Endothelial cell of umbilical vein (primary cell): ENCODE measurements around the gene ZCCHC12. TPM values are rescaled to one million over a fixed set of nuclear protein-coding genes. Genes with fewer than 3 reads are reported as not detected.

Source experiments
- BruUV-seq: library from RNA; stranded (reverse); fragments of 400-500 nt; replicated peaks from 2 replicates; lab custom pipeline; 2021; lab: Mats Ljungman, UMichigan
- CTCF ChIA-PET: fragments of 300-600, 350-600 bp; sonication (Branson Sonifier 250); formaldehyde crosslinking; loops from one replicate; lab custom pipeline; 2021; ENCODE audit warnings: antibody characterized with exemption, inconsistent platforms; lab: Charles Lee
- POLR2A ChIA-PET: fragments of 300-600, 350-600 bp; sonication (Branson Sonifier 250); formaldehyde crosslinking; loops from one replicate; lab custom pipeline; 2021; ENCODE audit warnings: antibody characterized with exemption, inconsistent platforms; lab: Charles Lee
- DNase-seq: peaks from one replicate; pipeline ENCODE4 v3.0.0-alpha.2; 2011; ENCODE audit warnings: low read depth, low spot score
- FAIRE-seq: peaks from 2 replicates; lab custom pipeline; 2011; peaks lifted over from hg19 to GRCh38; lab: Jason Lieb, UNC
- H2AFZ ChIP-seq: 2 replicates; pipeline ENCODE4 v1.6.0; 2012; ENCODE audit warnings: low read depth, low read length, control low read depth, inconsistent platforms
- H3K27ac ChIP-seq: 2 replicates; pipeline ENCODE4 v1.5.1; 2011; ENCODE audit warnings: low read depth, mild to moderate bottlenecking, control low read depth, low read length, moderate library complexity; ENCODE audit not compliant: insufficient read depth
- H3K27me3 ChIP-seq, 2 experiments: 2 replicates each; pipeline versions ENCODE4 v1.6.0 to v1.6.1; 2011; ENCODE audit warnings: low read length in 2 of 2, mixed read lengths in 1 of 2; ENCODE audit not compliant: control insufficient read depth in 2 of 2, insufficient read depth in 2 of 2
- H3K36me3 ChIP-seq, 2 experiments: 2 replicates in 1 of 2; 3 replicates in 1 of 2; pipeline ENCODE4 v1.5.1; 2011; ENCODE audit warnings: low read length in 2 of 2, mild to moderate bottlenecking in 1 of 2, moderate library complexity in 1 of 2; ENCODE audit not compliant: control insufficient read depth in 2 of 2, insufficient read depth in 2 of 2; ENCODE audit errors: extremely low read depth in 1 of 2
- H3K4me1 ChIP-seq: 3 replicates; pipeline ENCODE4 v1.5.1; 2011; ENCODE audit warnings: mild to moderate bottlenecking, low read length; ENCODE audit not compliant: control insufficient read depth, insufficient read depth; ENCODE audit errors: extremely low read depth
- H3K4me2 ChIP-seq: 2 replicates; pipeline ENCODE4 v1.6.1; 2011; ENCODE audit warnings: low read length, control low read depth, mixed read lengths; ENCODE audit not compliant: insufficient read depth
- H3K4me3 ChIP-seq, 3 experiments: fragments of 200-600 bp in 1 of 3; sonication (generic), shearing (Covaris generic) in 1 of 3; replicated peaks in 1 of 3; 2 replicates each; pipeline ENCODE4 v1.5.1; 2011 to 2016; ENCODE audit warnings: control low read depth in 3 of 3, low read length in 3 of 3, mild to moderate bottlenecking in 2 of 3, inconsistent platforms in 1 of 3, low read depth in 1 of 3, moderate library complexity in 1 of 3; ENCODE audit not compliant: insufficient read depth in 1 of 3
- H3K79me2 ChIP-seq: 2 replicates; pipeline ENCODE4 v1.6.0; 2012; ENCODE audit warnings: low read length, inconsistent platforms; ENCODE audit not compliant: control insufficient read depth, insufficient read depth
- H3K9ac ChIP-seq: replicated peaks from 2 replicates; pipeline ENCODE3; 2011; ENCODE audit warnings: low read length, control low read depth; ENCODE audit not compliant: insufficient read depth; ENCODE audit errors: extremely low read depth
- H3K9me1 ChIP-seq: replicated peaks from 3 replicates; pipeline ENCODE4 v1.6.0; 2011; ENCODE audit warnings: mild to moderate bottlenecking, low read length; ENCODE audit not compliant: control insufficient read depth, insufficient read depth; ENCODE audit errors: extremely low read depth
- H3K9me3 ChIP-seq: replicated peaks from 2 replicates; pipeline ENCODE4 v1.5.1; 2012; ENCODE audit warnings: low read length, inconsistent platforms; ENCODE audit not compliant: control insufficient read depth, insufficient read depth
- H4K20me1 ChIP-seq: replicated peaks from 2 replicates; pipeline ENCODE3; 2011; ENCODE audit warnings: mild to moderate bottlenecking, low read length; ENCODE audit not compliant: control insufficient read depth, insufficient read depth; ENCODE audit errors: extremely low read depth
- CTCF ChIP-seq, 2 donors: IDR thresholded peaks; 1 replicate in 1 of 2; 2 replicates in 1 of 2; pipeline ENCODE4 v1.5.1; 2011; ENCODE audit warnings: low read length in 2 of 2, mild to moderate bottlenecking in 2 of 2, moderate library complexity in 2 of 2, control low read depth in 1 of 2, inconsistent platforms in 1 of 2, low read depth in 1 of 2; ENCODE audit not compliant: insufficient read depth in 1 of 2; ENCODE audit errors: extremely low read depth in 1 of 2
- EZH2 ChIP-seq: IDR thresholded peaks from 2 replicates; pipeline ENCODE4 v1.6.1; 2012; ENCODE audit warnings: borderline replicate concordance, low read depth, mild to moderate bottlenecking, moderate library complexity, low read length, inconsistent platforms; ENCODE audit not compliant: severe bottlenecking
- FOS ChIP-seq: IDR thresholded peaks from 2 replicates; pipeline ENCODE4 v1.6.1; 2011; ENCODE audit warnings: mild to moderate bottlenecking, low read length, moderate library complexity, borderline replicate concordance; ENCODE audit not compliant: insufficient read depth
- GATA2 ChIP-seq: IDR thresholded peaks from 2 replicates; pipeline ENCODE4 v1.7.0; 2011; ENCODE audit warnings: low read depth, mild to moderate bottlenecking, moderate library complexity, mixed read lengths, low read length; ENCODE audit not compliant: insufficient read length, insufficient read depth
- JUN ChIP-seq: IDR thresholded peaks from 2 replicates; pipeline ENCODE4 v1.6.1; 2011; ENCODE audit warnings: borderline replicate concordance, low read depth; ENCODE audit not compliant: insufficient read length, insufficient read depth
- MAX ChIP-seq: IDR thresholded peaks from 2 replicates; pipeline ENCODE4 v1.6.1; 2011; ENCODE audit not compliant: insufficient read depth, insufficient read length
- MYC ChIP-seq: IDR thresholded peaks from one replicate; pipeline ENCODE4 v1.6.1; 2011; ENCODE audit warnings: mild to moderate bottlenecking, low read depth, low read length
- POLR2A ChIP-seq: IDR thresholded peaks from 2 replicates; pipeline ENCODE4 v1.6.1; 2012; ENCODE audit warnings: low read depth, mild to moderate bottlenecking, control low read depth, low read length
- POLR2AphosphoS5 ChIP-seq: IDR thresholded peaks from 2 replicates; pipeline ENCODE4 v1.6.1; 2012; ENCODE audit warnings: low read depth, mild to moderate bottlenecking, control low read depth, low read length, moderate library complexity; ENCODE audit not compliant: insufficient read depth
- dilution Hi-C: fragments of 300-500 bp; cut with MboI; formaldehyde crosslinking; loops from one replicate; pipeline ENCODE4 v1.15.0; 2019; ENCODE audit warnings: low sequenced_read_pairs; ENCODE audit not compliant: extremely low pct_ligation_motif_present
- intact Hi-C: fragments of 100-400 bp; cut with micrococcal nuclease; formaldehyde crosslinking; loops from one replicate; pipeline ENCODE4 v1.10.0; 2022
- polyA plus RNA-seq, 4 experiments: library from polyadenylated mRNA; depleted of rRNA in 3 of 4; stranded (reverse) in 3 of 4; unstranded in 1 of 4; fragments of >200 nt; gene quantifications; 2 replicates each; pipeline versions ENCODE4 v1.2.1 to v1.2.3, GENCODE V29; 2011 to 2012; ENCODE audit warnings: missing spikeins in 1 of 4
- total RNA-seq: library from RNA; stranded (reverse); gene quantifications from 2 replicates; pipeline ENCODE4 v1.2.3, GENCODE V29; 2021

Gene ZCCHC12
- total and polyA plus RNA-seq, 2 donors (not counting 3 experiments of a cell fraction or from before 2014, with no cell fraction given), result 0.10 to 0.29 TPM

GRCh38 chrX:118855681-118856310, 32.2 kb downstream of the ZCCHC12 start:
- no peak for DNase-seq
- intact Hi-C loops, result no loop called here
- Histone ChIP-seq H3K9me1 (no peaks in the 10 kb centered on the region), H3K4me1 (no peaks in the 10 kb centered on the region), H2AFZ (no peak overlapping the region), H3K9ac (no peak overlapping the region), H3K9me3 (no peaks in the 10 kb centered on the region), H3K4me2 (no peak overlapping the region), H3K27ac (no peak overlapping the region), H3K27me3 (no peaks in the 10 kb centered on the region), H3K79me2 (no peaks in the 10 kb centered on the region), H3K4me3 (no peak overlapping the region), H3K36me3 (no peaks in the 10 kb centered on the region), H4K20me1 (no peaks in the 10 kb centered on the region)
- BruUV-seq, result no TSS peak
- dilution Hi-C loops, result no loop called here
- TF ChIP-seq MAX (no peak), FOS (no peak), MYC (no peak), JUN (no peak), GATA2 (no peak), EZH2 (no peak)
- FAIRE-seq, result no peak
- CTCF ChIA-PET, result no interaction called here
- POLR2A ChIA-PET, result no interaction called here

- no peak for DNase-seq
- ChIA-PET CTCF (interaction anchor here (1.9 kb wide), 1 partner anchor 210 kb away, joined by 6 read pairs; no protein-coding TSS in a partner anchor), POLR2A (no interaction called here)
- no peaks in the 10 kb centered on the region for H3K36me3 ChIP-seq
- no peaks in the 10 kb centered on the region for H3K79me2 ChIP-seq
- H3K9ac ChIP-seq, result no peak overlapping the region
- TF ChIP-seq POLR2A (no peak), MAX (no peak), FOS (no peak), CTCF (IDR thresholded peaks at IDR 0.05; ENCODE audit: extremely low read depth in 1 of 2, insufficient read depth in 1 of 2, low read depth in 1 of 2, low read length in 2 of 2) (no peak), EZH2 (no peak), JUN (no peak), POLR2AphosphoS5 (no peak), GATA2 (no peak), MYC (no peak)
- H3K9me3 ChIP-seq, result no peaks in the 10 kb centered on the region
- H2AFZ ChIP-seq, result no peak overlapping the region
- H3K27ac ChIP-seq, result no peak overlapping the region
- BruUV-seq, result no TSS peak
- intact Hi-C loops, result no loop called here
- no peak overlapping the region for H3K4me3 ChIP-seq
- no peaks in the 10 kb centered on the region for H3K4me1 ChIP-seq
- H3K9me1 ChIP-seq, result no peaks in the 10 kb centered on the region
- H3K27me3 ChIP-seq, result no peaks in the 10 kb centered on the region
- H3K4me2 ChIP-seq, result no peak overlapping the region
- H4K20me1 ChIP-seq, result no peaks in the 10 kb centered on the region
- no peak for FAIRE-seq
- dilution Hi-C loops, result no loop called here
These were observed 33.4 kb downstream of the ZCCHC12 start for GRCh38 chrX:118857006-118857405.
